HG03060 (cell line): ENCODE measurements around the gene CTNNBL1.

Source experiments
- ATAC-seq: cut with Tn5 transposase; IDR thresholded peaks from one replicate; pipeline ENCODE4 v1.9.1; 2021; ENCODE audit warnings: low read depth, moderate number of reproducible peaks; ENCODE audit not compliant: unreplicated experiment

The CTNNBL1 gene

DNA sequence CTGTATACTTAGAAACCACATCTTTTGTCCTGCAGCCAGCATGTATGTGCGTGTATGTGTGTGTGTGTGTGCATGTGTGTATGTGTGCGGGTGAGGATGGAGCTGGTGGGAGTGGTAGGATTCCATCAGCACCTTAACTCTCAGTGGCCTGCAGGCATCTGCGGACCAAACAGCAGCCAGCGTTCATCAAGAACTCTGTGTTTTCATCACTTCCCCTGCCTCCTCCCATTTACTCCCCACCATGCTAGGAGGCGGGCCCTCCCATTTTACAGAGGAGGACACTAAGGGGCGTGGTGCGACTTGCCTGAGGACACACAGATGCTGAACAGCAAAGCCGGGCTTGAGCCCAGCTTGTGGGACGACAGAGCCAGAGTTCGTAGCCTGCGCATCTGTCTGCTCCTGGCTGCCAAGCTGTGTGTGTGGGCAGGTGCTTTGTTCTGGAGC is 218.0 kb downstream of the CTNNBL1 start:
- ATAC-seq, result no peak

- no peak for ATAC-seq
Observed at GRCh38 chr20:37912874-37913273, 219.0 kb downstream of the CTNNBL1 start.

GRCh38 chr20:37913567-37914366 is 219.9 kb downstream of the CTNNBL1 start:
- ATAC-seq, result no peak

DNA sequence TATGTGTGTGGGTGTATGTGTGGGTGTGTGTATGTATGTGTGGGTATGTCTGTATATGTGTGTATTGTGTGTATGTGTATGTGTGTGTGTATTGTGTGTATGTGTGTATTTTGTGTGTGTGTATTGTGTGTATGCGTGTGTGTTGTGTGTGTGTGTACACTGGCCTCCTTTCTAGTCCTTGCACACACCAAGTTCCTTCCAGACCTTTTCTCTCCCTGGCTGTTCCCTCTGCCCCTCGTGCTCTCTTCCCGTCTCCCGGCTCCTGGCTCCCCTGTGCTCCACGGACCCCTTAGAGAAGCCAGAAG is 220.5 kb downstream of the CTNNBL1 start:
- no peak for ATAC-seq

DNA sequence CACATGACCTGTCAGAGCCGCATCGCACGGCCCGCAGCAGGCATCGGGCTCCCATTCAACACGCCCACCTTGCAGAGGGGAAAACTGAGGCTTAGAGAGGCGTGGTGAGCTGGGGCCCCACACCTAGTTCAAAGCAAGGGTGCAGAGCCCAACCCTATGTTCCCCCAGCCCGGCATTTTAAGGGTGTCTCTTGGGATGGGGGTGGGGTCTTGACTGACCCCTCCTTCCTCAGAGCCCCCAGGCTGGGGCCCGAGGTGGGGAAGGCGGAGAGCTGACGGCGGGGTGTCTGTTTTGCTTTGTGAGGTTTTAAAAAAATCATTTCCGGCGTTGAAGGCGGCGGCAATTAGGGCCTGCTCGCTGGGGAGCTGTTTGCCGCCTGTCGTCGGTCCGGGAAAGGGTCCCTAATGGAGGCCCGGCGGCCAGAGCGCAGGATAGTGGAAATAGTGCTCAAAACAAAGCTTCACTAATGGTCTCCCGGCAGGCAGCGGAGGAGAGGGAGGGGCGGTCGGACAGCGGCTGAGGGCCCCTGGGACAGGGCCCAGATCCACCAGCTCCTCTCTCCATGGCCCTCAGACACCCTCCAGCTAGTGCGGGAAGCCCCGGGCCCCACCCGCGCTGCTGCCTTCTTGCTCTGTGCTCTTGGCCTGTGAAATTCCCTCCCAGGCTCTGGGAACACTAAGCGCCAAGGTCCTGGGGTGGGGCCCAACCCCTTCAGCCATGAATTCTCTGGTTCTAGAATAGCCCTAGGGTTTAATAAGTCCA is 221.0 kb downstream of the CTNNBL1 start:
- ATAC-seq, result no peak

GRCh38 chr20:37915434-37915787 is 221.6 kb downstream of the CTNNBL1 start:
- ATAC-seq, result no peak

DNA sequence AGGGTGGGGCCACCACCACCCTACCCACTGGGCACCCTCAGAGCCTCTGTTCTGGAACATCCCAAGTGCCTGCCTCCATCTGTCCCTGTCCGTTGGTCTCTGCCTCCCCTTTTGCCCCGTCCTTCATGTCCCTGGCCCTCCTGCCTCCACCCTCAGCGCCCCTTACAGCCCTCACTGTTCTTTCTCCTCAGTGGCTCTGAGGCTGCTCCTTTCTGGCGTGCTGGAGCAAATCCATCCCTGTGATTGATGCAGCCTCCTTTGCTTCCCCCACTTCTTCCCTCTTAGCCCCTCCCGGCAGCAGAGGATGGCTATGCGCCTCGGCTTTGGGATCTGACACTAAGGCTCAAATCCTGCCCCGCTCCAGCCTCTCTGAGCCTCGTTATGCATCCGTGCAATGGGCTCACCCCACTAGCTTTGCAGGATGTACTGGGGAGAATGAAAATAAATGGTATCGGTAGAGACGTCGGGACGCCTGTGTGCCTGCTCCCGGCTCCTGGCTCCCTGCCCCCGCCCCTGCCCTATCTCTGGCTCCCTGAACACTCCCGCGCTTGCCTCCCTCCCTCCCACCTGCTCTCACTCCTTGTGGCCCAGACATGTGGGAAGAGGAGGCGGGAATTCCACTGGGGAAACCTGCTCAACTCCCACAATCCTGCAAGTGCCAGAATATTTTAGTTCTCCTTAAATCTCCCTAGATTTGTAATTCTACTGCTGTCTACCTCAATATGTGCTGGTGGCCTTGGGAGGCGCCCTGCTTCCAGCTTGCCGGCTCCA is 222.2 kb downstream of the CTNNBL1 start:
- ATAC-seq, result no peak

- ATAC-seq, result no peak
Observed at GRCh38 chr20:37917461-37917860, 223.6 kb downstream of the CTNNBL1 start.

DNA sequence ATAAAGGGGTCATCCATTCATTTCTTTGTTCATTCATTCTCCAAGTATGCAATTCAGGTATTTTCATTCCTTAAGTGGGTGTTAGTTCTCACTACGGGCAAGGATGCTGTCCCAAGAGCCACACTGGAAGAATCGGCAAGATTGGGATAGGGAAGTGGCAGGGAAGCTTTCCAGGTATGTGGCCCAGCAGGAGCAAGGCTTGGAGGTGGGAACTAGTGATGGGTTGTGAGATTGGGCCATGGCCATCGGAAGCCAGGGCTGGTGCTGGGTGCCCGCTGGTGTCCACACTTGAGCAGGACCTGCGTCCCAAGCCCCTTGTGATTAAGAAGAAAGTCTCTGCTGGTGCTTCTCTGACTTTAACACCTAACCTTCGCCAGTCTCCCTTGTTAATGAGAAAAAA is 224.2 kb downstream of the CTNNBL1 start:
- ATAC-seq, result no peak

GRCh38 chr20:37919389-37920040 is 225.7 kb downstream of the CTNNBL1 start:
- ATAC-seq, result no peak

DNA sequence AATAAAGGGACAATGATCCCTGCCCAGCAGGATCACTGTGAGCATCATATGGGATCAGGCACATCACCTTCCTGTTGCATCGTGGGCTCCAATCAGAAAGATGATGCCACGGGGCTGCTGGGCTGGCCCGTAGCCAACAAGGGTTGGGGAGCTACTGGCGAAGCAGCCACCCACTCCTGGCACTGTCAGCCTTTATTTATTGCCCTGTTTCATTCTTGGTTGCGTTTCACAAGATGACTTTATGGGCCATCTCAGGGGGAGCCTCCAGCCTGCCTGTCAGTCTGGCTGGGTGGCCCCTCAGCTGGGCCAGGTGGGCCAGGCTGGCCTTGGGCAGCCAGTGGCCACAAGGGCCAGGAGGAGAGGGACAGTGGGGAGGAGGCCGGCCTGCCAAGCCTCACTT is 226.4 kb downstream of the CTNNBL1 start:
- ATAC-seq, result no peak

DNA sequence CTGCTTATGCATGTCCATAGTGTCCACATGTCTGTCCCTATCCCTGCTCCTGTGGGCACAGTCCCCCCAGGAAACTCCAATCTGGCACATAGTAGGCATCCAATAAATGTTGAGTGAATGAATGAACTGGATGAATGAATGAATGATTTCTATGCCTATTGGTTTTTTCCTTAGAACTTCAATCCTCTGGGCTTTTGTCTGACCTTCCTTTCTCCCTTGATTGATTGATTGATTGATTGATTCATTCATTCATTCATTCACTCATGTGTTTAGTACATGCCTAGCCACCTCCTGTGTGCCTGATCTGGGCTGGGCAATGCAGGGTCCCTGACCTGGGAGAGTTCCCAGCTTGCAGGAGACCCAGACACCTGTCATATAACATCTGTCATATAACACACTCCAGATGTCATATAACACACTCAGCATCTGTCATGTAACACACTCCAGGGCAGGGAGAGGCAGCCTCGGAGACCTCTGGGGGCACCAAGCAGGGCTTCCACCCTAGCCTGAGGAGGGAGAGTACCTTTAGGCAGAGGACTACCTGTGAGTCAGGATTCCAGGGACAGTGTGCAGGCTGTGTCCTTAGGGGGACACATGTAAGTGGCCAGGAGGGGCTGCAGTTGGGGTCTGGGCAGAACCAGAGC is 227.0 kb downstream of the CTNNBL1 start:
- ATAC-seq, result no peak

DNA sequence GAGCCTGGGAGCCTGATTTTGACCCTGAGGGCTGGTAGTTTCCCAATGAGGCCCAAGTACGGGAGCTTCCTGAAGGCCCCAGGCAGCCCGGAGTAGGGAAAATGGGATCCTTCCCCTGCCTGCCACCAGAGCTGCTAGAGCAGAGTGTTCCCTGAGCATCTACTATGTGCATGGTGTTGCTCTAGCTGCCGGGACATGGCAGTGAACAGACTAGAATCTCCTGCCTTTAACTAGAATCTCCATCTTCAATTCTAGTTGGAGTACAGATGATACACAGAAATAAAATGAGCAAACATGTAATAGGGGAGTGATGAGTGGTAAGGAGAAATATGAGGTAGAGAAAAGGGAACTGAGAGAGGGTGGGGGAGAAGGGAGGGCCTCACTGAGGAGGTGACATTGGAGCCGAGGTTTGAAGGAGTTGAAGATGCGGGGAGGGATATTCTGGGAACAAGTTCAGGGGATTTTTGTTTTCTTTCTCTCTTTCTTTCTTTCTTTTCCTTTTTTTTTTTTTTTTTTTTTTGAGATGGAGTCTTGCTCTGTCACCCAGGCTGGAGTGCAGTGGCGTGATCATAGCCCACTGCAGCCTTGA is 227.6 kb downstream of the CTNNBL1 start:
- ATAC-seq, result no peak
